Panc1 (cell line): ENCODE results near the gene TOP3A. TPM values are rescaled to one million over a fixed set of nuclear protein-coding genes. Genes with fewer than 3 reads are reported as not detected.

Experiments
- ATAC-seq: fragments of 200-7000 bp; cut with Tn5 transposase; 2 replicates; pipeline ENCODE4 v1.9.1; 2020; ENCODE audit warnings: mild to moderate bottlenecking, moderate library complexity
- BruUV-seq: library from RNA; stranded (reverse); fragments of 400-500 nt; replicated peaks from 2 replicates; lab custom pipeline; 2021; lab: Mats Ljungman, UMichigan
- CTCF ChIA-PET: fragments of 300-600 bp; sonication (Branson Sonifier 250); formaldehyde crosslinking; loops from one replicate; lab custom pipeline; 2022; ENCODE audit warnings: antibody characterized with exemption; lab: Charles Lee
- POLR2A ChIA-PET: fragments of 300-600 bp; sonication (Branson Sonifier 250); formaldehyde crosslinking; loops from one replicate; lab custom pipeline; 2022; ENCODE audit warnings: antibody characterized with exemption; lab: Charles Lee
- DNase-seq: peaks from one replicate; pipeline ENCODE4 v3.0.0-alpha.2; 2010; ENCODE audit warnings: low read depth, low spot score
- H3K27ac ChIP-seq: 2 replicates; pipeline ENCODE4 v1.5.1; 2011; ENCODE audit warnings: mild to moderate bottlenecking, low read length, inconsistent platforms
- H3K27me3 ChIP-seq: fragments of 200-500 bp; sonication (Bioruptor generic); 2 replicates; pipeline ENCODE4 v1.6.0; 2014; ENCODE audit warnings: low read length, inconsistent platforms; ENCODE audit not compliant: control insufficient read depth, insufficient read depth
- H3K36me3 ChIP-seq: fragments of 200-500 bp; sonication (Bioruptor generic); 2 replicates; pipeline ENCODE4 v1.5.1; 2014; ENCODE audit warnings: inconsistent platforms, mild to moderate bottlenecking, low read length, moderate library complexity; ENCODE audit not compliant: control insufficient read depth, insufficient read depth
- H3K4me1 ChIP-seq: 2 replicates; pipeline ENCODE4 v1.5.1; 2011; ENCODE audit warnings: inconsistent platforms, mild to moderate bottlenecking, low read length, moderate library complexity; ENCODE audit not compliant: control insufficient read depth, insufficient read depth
- H3K4me3 ChIP-seq, 2 experiments: 2 replicates each; pipeline ENCODE4 v1.5.1; 2011 to 2012; ENCODE audit warnings: low read depth in 2 of 2, low read length in 2 of 2, mild to moderate bottlenecking in 2 of 2, inconsistent platforms in 1 of 2, moderate library complexity in 1 of 2
- H3K9me3 ChIP-seq: fragments of 200-500 bp; sonication (Bioruptor generic); 2 replicates; pipeline ENCODE4 v1.5.1; 2014; ENCODE audit warnings: low read depth, mild to moderate bottlenecking, inconsistent platforms, low read length, moderate library complexity; ENCODE audit not compliant: control insufficient read depth, insufficient read depth
- CTCF ChIP-seq: fragments of 450-650 bp; IDR thresholded peaks from 2 replicates; pipeline ENCODE4 v1.5.1; 2017; ENCODE audit warnings: mild to moderate bottlenecking
- POLR2AphosphoS5 ChIP-seq: IDR thresholded peaks from 2 replicates; pipeline ENCODE4 v1.6.1; 2012; ENCODE audit warnings: mild to moderate bottlenecking, low read depth, low read length, moderate library complexity
- REST ChIP-seq, 2 experiments: IDR thresholded peaks; 2 replicates each; pipeline ENCODE4 v1.6.1; 2011 to 2012; ENCODE audit warnings: low read depth in 2 of 2, control low read depth in 1 of 2, low read length in 1 of 2, mild to moderate bottlenecking in 1 of 2, moderate library complexity in 1 of 2; ENCODE audit not compliant: insufficient read depth in 1 of 2
- SIN3A ChIP-seq: IDR thresholded peaks from 2 replicates; pipeline ENCODE4 v1.6.1; 2012; ENCODE audit warnings: low read depth, mild to moderate bottlenecking, low read length, moderate library complexity, borderline replicate concordance; ENCODE audit not compliant: insufficient read depth
- TCF7L2 ChIP-seq: IDR thresholded peaks from 2 replicates; pipeline ENCODE4 v1.6.1; 2011; ENCODE audit warnings: mild to moderate bottlenecking, low read depth, low read length, inconsistent platforms
- in situ Hi-C: cut with HindIII; loops from 2 replicates; pipeline ENCODE4 v1.10.0; 2016; ENCODE audit warnings: low sequenced_read_pairs, low pct_unique_long_range_greater_than_20kb
- intact Hi-C: fragments of 100-400 bp; cut with micrococcal nuclease; formaldehyde crosslinking; loops from one replicate; pipeline ENCODE4 v1.10.0; 2022; ENCODE audit not compliant: unreplicated experiment
- total RNA-seq: library from RNA; stranded (reverse); gene quantifications from one replicate; pipeline ENCODE4 v1.2.1, GENCODE V29; 2021; ENCODE audit not compliant: unreplicated experiment

TOP3A gene
- total RNA-seq, 1 experiment from 2014 or later: 49.3 TPM

DNA sequence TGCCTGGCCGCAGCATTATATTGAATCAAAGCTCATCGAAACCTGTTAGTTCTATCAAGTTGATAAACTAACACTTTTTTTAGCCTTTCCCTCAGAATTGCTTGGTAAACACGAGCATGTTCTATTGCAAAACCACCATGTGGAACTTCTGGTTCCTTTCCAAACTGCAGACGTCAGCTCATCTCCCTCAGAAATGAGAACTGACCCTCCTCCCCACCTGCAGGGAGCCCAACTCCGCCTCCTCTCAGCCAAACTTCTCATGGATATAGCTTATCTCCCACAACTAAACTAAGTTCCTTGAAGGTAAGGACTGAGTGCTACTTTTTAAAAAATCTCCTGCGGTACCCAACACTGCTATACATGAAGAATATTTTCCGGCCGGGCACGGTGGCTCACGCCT lies 41.8 kb upstream of the TOP3A start:
- TF ChIP-seq SIN3A: no peak
- TF ChIP-seq POLR2AphosphoS5: no peak
- no peak for TF ChIP-seq CTCF
- no peak for TF ChIP-seq TCF7L2
- no peak for TF ChIP-seq REST (IDR thresholded peaks at IDR 0.05; ENCODE audit: insufficient read depth in 1 of 2, low read depth in 2 of 2, low read length in 1 of 2)
- Histone ChIP-seq H3K4me3 (no peak overlapping the region), H3K27me3 (no peaks in the 10 kb centered on the region), H3K36me3 (no peaks in the 10 kb centered on the region; the same call in 1 of the 2 replicates), H3K4me1 (no peaks in the 10 kb centered on the region), H3K9me3 (no peaks in the 10 kb centered on the region), H3K27ac (no peak overlapping the region)
- no TSS peak for BruUV-seq
- intact Hi-C loops: no loop called here
- ChIA-PET CTCF (no interaction called here), POLR2A (interaction anchor here (0.7 kb wide), 1 partner anchor 55 kb away, joined by 3 read pairs; no protein-coding TSS in a partner anchor)
- ATAC-seq (no peak), DNase-seq (no peak)
- in situ Hi-C loops: no loop called here

DNA sequence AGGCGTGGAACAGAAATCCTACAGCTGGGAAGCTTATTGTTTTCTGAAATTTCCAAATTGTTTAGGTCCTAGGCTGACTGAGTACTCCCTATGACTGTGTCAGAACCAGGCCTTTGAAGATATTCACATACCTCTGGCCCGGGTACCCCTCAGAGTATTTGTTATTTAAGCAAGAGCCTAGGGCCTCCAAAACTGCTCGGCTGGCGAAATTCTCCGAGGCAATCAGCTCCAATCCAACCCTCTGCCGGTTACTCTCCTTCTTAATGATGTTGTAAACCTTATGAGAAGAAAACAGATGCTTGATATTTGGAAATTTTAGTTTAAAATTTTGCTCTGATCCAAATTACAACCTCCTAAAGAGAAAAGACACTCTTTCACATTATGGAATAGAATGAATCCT lies 38.7 kb upstream of the TOP3A start:
- CTCF ChIA-PET: no interaction called here
- POLR2A ChIA-PET: no interaction called here

More for the DNA sequence above, 38.7 kb upstream of the TOP3A start:
- H3K27ac ChIP-seq: no peak overlapping the region
- H3K27me3 ChIP-seq: no peaks in the 10 kb centered on the region
- no TSS peak for BruUV-seq
- intact Hi-C loops: no loop called here
- no peaks in the 10 kb centered on the region for H3K9me3 ChIP-seq
- TF ChIP-seq CTCF (no peak), SIN3A (no peak), TCF7L2 (no peak), POLR2AphosphoS5 (no peak), REST (IDR thresholded peaks at IDR 0.05; ENCODE audit: insufficient read depth in 1 of 2, low read depth in 2 of 2, low read length in 1 of 2) (no peak)
- H3K4me3 ChIP-seq: no peak overlapping the region
- DNase-seq (no peak), ATAC-seq (no peak)
- in situ Hi-C loops: no loop called here
- no peaks in the 10 kb centered on the region for H3K4me1 ChIP-seq
- no peaks in the 10 kb centered on the region; the same call in 1 of the 2 replicates for H3K36me3 ChIP-seq
